HG03039 (cell line): Measurements from ENCODE around the gene POLL.
"Not testable (repeated sequence)": the region's sequence is repeated elsewhere in the genome, so short reads cannot be mapped to it uniquely, and the experiment has no call there.

Experiments used
- ATAC-seq: cut with Tn5 transposase; IDR thresholded peaks from one replicate; pipeline ENCODE4 v1.9.1; 2021; ENCODE audit warnings: mild to moderate bottlenecking, moderate library complexity; ENCODE audit not compliant: unreplicated experiment

POLL gene

DNA sequence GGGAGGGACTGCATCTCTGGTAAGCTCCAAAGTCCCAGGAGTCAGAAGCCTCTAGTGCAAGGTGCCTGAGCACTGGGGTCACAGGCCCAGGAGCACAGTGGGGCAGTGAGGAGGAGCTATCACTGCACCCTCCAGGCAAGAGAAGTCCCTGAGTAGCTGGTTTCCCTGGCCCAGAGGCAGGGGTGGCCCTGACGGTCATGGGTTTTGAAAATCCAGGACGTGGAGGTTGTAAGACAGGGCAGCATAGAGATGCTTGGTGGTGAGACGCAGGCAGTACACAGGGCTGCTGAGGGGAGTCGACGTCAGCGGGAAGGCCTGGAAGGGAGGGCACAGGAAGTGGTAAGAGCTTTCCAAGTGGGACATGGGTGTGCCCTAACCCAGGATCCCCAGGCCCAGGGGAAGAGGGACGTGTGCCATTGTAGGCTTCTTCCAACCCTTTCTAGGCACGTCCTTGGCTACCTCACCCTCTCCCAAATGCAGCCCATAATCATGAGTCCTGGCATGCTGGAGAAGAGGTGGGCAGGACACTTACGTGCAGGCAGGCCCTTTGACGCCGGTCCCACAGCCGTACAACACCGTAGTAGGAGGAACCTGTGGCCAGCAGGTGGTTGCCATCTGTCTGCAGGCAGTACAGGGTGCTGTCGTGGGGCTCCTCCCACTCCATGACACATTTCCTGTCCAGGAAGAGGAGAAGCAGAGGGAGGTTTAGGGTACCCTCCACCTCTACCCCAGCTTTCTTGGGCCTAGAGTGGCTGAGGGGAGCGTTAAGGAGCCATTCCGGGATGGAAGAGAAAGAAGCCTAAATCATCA lies 23.2 kb upstream of the POLL start:
- ATAC-seq: no peak

GRCh38 chr10:101609481-101609880 lies 21.4 kb upstream of the POLL start:
- ATAC-seq: no peak

- no peak for ATAC-seq
Measured at GRCh38 chr10:101607124-101607523, 19.1 kb upstream of the POLL start.

DNA sequence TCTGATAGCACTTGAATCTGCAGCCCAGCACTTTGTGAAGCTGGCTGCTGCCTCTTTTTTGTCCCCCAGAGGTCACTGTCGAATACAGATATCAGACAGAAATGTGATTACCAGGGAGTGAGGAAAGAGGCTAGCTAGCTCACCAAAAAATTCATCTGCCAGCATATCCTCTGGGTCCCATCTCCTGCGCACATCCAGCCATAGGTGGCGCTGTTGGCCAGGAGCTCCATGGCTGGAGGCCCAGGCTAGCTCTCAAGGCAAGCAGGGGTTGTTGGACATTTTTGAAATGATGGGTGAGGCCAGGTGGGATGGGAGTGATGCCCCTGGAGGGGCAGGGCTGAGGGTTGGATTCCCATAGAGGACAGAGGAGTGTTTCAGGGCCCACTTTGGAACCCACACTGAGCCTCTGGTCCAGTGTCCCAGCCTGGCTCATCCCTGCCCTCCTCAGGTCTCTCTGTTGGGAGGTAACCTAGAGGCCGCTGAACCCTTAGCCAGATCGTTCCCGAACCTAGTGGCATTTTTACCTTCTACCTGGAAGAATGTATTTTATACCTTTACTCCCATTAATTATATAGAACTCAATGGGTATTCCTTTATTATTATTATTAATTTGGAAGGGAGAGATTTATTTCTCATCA lies 14.8 kb upstream of the POLL start:
- ATAC-seq: no peak

GRCh38 chr10:101601541-101601940 lies 13.5 kb upstream of the POLL start:
- ATAC-seq: no peak

- ATAC-seq: no peak
Measured at GRCh38 chr10:101597091-101597900, 9.2 kb upstream of the POLL start.

- no peak for ATAC-seq
Measured at GRCh38 chr10:101595591-101596433, 7.8 kb upstream of the POLL start.

DNA sequence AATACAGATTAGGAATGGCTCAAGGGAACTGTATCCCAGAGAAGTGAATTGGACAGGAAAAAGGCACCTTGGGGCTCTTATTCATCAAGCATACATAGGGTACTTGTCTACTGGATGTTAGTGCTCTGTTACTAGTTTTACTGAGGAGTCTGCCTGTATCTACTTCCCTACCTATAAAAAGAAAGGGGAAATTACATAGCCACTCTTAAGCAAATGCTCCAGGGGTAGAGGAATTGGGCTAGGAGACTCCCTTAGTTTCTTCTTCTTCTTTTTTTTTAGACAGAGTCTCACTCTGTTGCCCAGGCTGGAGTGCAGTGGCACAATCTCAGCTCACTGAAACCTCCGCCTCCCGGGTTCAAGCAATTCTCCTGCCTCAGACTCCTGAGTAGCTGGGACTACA lies 5.3 kb upstream of the POLL start:
- ATAC-seq: not testable (repeated sequence)

DNA sequence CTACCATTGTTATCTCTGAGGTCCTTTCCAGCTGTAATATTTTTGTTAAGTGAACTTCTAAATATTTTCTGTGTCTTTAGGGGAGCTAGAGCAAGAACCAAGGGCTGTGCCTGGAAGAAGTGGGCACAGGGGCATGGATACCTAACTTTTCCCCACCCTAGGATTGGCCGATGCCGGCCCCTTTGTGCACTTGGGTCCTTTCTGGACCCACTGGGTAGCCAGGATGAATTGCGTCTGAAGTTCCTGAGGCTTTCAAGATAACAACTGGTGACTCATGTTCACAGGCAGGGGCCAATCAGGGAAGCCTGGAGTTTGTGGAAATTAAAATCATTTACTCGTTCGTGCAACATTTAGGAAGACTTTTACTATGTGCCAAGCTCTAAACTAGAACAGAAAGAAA lies 822 bp upstream of the POLL start:
- ATAC-seq: no peak

DNA sequence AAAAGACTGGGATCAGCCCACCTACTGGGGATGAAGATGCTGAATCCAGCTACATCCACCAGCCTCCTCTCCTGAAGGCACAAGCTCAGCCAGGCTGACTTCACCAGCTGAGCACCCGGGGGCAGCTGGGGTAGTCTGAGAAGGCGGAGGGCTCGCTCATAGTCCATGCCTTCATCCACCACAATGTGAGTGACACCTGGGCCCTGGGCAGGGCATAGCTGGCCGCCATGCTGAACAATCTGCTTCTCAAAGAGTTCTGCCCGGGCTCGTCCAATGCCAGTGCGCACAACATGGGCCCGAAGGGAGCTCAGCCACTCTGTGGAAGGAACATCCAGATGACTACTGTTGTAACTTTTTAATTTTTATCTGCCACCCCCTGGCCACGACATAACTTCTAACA lies 2.2 kb downstream of the POLL start:
- no peak for ATAC-seq

- no peak for ATAC-seq
Measured at GRCh38 chr10:101580486-101581399, 7.3 kb downstream of the POLL start.

- no peak for ATAC-seq
Measured at GRCh38 chr10:101579516-101579870, 8.6 kb downstream of the POLL start.

DNA sequence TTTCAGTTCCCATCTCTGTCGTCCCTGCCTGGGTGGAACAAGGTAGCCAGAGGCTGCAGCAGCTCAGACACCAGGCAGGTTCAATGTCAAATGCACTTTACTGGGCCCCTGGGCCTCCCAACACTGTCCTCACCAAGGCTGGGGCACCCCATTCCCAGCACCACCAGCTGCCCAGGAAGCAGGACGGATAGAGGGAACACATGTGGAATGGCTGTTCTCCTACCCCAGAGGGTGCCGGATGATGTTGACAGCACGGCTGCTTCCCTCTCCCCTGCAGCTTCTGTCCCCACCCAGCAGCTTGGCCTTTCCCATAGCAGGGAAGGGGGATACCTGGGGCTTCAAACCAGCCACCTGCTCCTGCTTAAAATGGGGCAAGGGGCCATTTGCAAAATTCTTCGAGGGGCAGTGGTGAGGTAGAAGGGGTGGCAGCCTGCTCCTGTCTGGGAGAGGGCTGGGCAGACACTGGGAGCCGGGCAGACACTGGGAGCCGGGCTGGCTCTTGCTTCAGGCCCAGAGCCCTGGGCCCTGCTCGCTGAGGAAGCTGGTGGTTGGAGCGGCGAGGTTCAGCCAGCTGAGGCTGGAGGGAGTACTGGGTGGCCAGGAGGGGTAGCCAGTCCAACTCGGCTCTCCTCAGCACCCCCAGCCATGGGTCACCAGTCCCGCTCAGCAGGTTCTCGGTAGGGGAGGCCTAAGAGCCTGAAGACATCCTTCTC lies 9.1 kb downstream of the POLL start:
- ATAC-seq: no peak

DNA sequence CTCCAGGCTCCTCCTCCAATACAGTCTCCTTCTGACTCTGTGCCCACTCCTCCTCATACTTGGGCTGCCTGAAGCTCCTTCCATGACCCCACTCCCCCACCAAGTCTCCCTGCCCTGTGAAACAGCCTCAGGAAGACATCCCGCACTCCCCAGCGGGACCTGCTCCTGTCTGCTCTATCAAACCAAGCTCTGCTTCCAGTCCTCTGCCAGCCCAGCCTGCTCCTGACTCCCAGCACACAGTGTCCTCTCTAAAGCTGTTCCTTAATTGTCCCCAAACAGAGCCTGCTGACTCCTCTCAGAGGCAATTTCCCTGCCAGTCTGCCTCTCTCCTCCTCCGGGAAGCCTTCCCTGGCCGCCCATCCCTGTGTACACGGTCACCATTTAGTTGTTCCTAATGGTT lies 9.9 kb downstream of the POLL start:
- ATAC-seq: no peak

- ATAC-seq: no peak
Measured at GRCh38 chr10:101577121-101577871, 10.8 kb downstream of the POLL start.

- no peak for ATAC-seq
Measured at GRCh38 chr10:101576211-101576863, 11.7 kb downstream of the POLL start.

DNA sequence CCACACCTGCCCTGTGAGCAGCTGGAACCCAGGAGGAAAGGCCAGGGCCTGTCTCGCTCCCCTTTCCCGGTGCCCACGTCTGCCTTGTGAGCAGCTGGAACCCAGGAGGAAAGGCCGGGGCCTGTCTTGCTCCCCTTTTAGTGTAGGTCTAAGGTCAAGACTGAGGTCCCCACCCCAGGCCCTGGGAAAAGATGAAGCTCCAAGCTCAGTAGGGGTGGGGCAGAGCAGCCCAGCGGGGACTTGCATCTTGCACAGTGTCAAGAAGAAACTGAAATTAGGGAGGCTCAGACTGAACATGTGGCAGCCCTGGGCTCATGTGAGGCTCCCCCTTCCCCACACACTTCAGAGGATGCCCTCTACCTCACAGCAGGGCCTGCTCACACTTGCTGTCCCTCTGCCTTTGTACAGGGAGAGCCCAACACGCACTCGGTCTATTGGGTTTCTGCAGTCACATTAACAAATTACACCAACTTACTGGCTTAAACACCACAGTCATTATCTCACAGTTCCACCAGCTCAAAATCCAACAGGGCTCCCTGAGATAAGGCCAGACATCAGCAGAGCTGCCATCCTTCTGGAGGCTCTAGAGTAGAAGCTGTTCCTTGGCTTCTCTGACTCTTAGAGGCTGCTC lies 12.4 kb downstream of the POLL start:
- no peak for ATAC-seq

DNA sequence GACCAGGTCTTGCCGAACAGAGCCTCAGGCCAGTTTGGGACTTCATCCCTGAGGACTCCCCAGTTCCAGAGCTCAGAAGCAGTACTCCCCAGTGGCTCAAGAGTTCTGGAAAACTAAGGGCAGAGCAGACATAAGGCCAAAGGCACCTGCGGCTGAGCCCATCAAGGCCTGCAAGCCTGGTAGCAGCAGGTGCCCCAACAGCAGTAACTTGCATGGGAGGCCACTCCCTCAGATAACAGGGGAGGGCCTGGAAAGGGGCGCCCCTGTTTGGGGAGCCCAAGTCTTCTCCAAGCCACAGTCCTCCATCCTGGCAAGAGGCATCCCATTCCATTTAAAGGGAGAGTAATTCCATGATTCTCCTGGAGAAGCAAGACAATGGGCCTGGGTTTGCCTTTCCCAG lies 13.0 kb downstream of the POLL start:
- no peak for ATAC-seq
